KMS-11 (cell line): ENCODE measurements around the gene GALNT4.

Experiments used
- H2AFZ ChIP-seq: fragments of 200-600 bp; sonication (generic); 2 replicates; pipeline ENCODE4 v1.6.1; 2016; ENCODE audit warnings: antibody characterized with exemption, mixed run types, low read depth
- H3K27ac ChIP-seq: fragments of 200-600 bp; sonication (generic); 2 replicates; pipeline ENCODE4 v1.6.1; 2016; ENCODE audit warnings: mild to moderate bottlenecking, mixed run types
- H3K27me3 ChIP-seq: fragments of 200-600 bp; sonication (generic); 2 replicates; pipeline ENCODE4 v1.6.1; 2017; ENCODE audit warnings: mild to moderate bottlenecking, low read depth, mixed run types, moderate library complexity; ENCODE audit not compliant: insufficient read depth
- H3K36me3 ChIP-seq: fragments of 200-600 bp; sonication (generic); 2 replicates; pipeline ENCODE4 v1.6.1; 2017; ENCODE audit warnings: mild to moderate bottlenecking, mixed run types; ENCODE audit not compliant: insufficient read depth
- H3K4me1 ChIP-seq: fragments of 200-600 bp; sonication (generic); 2 replicates; pipeline ENCODE4 v1.6.1; 2016; ENCODE audit warnings: mild to moderate bottlenecking, low read depth, mixed run types; ENCODE audit not compliant: poor library complexity, severe bottlenecking
- H3K4me2 ChIP-seq: fragments of 200-600 bp; sonication (generic); 2 replicates; pipeline ENCODE4 v1.7.0; 2016; ENCODE audit warnings: mild to moderate bottlenecking, mixed run types
- H3K4me3 ChIP-seq: fragments of 200-600 bp; sonication (generic); IDR thresholded peaks from 2 replicates; pipeline ENCODE4 v1.6.1; 2017; ENCODE audit warnings: low read depth, low read length, mixed read lengths; ENCODE audit not compliant: insufficient read depth
- H3K79me2 ChIP-seq: fragments of 200-600 bp; sonication (generic); 2 replicates; pipeline ENCODE4 v1.6.1; 2016; ENCODE audit warnings: low read depth, mixed run types; ENCODE audit not compliant: insufficient read depth
- H3K9ac ChIP-seq: fragments of 200-600 bp; sonication (generic); 2 replicates; pipeline ENCODE4 v1.6.1; 2016; ENCODE audit warnings: mild to moderate bottlenecking, mixed run types
- H4K20me1 ChIP-seq: fragments of 200-600 bp; sonication (generic); 2 replicates; pipeline ENCODE4 v1.6.1; 2016; ENCODE audit warnings: mild to moderate bottlenecking, mixed run types; ENCODE audit not compliant: insufficient read depth
- CTCF ChIP-seq: fragments of 200-600 bp; sonication (generic); conservative IDR thresholded peaks from 2 replicates; pipeline ENCODE4 v1.6.1; 2017; ENCODE audit warnings: low read depth, mild to moderate bottlenecking, antibody characterized with exemption, low read length, moderate library complexity, mixed read lengths

GALNT4 gene

GRCh38 chr12:89524541-89525304 lies at the start of gene GALNT4:
GALNT4 (minus strand) TSS chr12:89524796; CDS start chr12:89524549, 247 bp downstream.
- Histone ChIP-seq H4K20me1 (no peaks in the 10 kb centered on the region), H3K4me1 (peaks cover 60% of the 10 kb centered on the region), H2AFZ (peak within 1 kb of the TSS; percentile 92), H3K4me2 (peak within 1 kb of the TSS; percentile 95), H3K36me3 (no peaks in the 10 kb centered on the region), H3K4me3 (peak within 1 kb of the TSS; percentile 3), H3K27ac (peak within 1 kb of the TSS; percentile 65), H3K79me2 (peaks cover 37% of the 10 kb centered on the region), H3K27me3 (no peaks in the 10 kb centered on the region), H3K9ac (peak within 1 kb of the TSS; percentile 74)
- peak; percentile 75 for TF ChIP-seq CTCF

GRCh38 chr12:89573051-89573810 lies 48.6 kb upstream of the GALNT4 start:
- Histone ChIP-seq H3K36me3 (no peaks in the 10 kb centered on the region), H3K4me3 (no peak overlapping the region), H3K79me2 (no peaks in the 10 kb centered on the region), H3K27me3 (no peaks in the 10 kb centered on the region), H3K4me2 (no peak overlapping the region), H3K9ac (no peak overlapping the region), H2AFZ (no peak overlapping the region), H3K27ac (no peak overlapping the region), H4K20me1 (no peaks in the 10 kb centered on the region), H3K4me1 (peaks cover 25% of the 10 kb centered on the region)
- TF ChIP-seq CTCF = no peak

GRCh38 chr12:89571491-89572195 lies 47.0 kb upstream of the GALNT4 start:
- Histone ChIP-seq H3K27me3 (no peaks in the 10 kb centered on the region), H3K36me3 (no peaks in the 10 kb centered on the region), H4K20me1 (no peaks in the 10 kb centered on the region), H3K4me1 (peaks cover 25% of the 10 kb centered on the region), H3K9ac (no peak overlapping the region), H3K27ac (no peak overlapping the region), H3K4me2 (no peak overlapping the region), H2AFZ (no peak overlapping the region), H3K4me3 (no peak overlapping the region), H3K79me2 (no peaks in the 10 kb centered on the region)
- no peak for TF ChIP-seq CTCF

- no peak overlapping the region for H3K4me2 ChIP-seq
- H3K79me2 ChIP-seq = no peaks in the 10 kb centered on the region
- no peak for TF ChIP-seq CTCF
- no peaks in the 10 kb centered on the region for H4K20me1 ChIP-seq
- no peak overlapping the region for H2AFZ ChIP-seq
- no peak overlapping the region for H3K4me3 ChIP-seq
- H3K36me3 ChIP-seq = no peaks in the 10 kb centered on the region
- H3K4me1 ChIP-seq = no peaks in the 10 kb centered on the region
- H3K27ac ChIP-seq = no peak overlapping the region
- H3K27me3 ChIP-seq = no peaks in the 10 kb centered on the region
- H3K9ac ChIP-seq = no peak overlapping the region
Measured at GRCh38 chr12:89568484-89568883, 43.9 kb upstream of the GALNT4 start.
